ENCODE data around the gene POGK.

The POGK gene

DNA sequence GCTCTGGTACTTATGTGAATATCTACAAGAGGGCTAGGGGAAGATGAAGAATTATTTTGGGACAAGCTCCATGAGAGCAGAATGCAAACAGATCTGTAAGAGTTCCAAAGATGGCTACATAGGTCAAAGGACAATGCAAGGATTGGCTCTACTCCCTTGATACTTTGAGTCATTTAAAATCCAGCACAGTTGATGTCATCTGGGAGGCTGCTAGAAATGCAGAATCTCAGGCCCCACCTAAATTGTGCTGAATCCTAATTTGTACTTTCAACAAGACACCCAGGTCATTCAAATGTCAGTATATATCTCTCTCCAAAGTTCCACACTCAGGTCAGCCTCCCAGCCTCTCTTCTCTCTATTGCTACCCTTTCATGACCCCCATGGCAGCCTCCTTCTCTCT, 60.5 kb downstream of the POGK start:
- no peak for DNase-seq (ENCODE audit: low read depth in 2 of 2, low spot score in 1 of 2)

DNA sequence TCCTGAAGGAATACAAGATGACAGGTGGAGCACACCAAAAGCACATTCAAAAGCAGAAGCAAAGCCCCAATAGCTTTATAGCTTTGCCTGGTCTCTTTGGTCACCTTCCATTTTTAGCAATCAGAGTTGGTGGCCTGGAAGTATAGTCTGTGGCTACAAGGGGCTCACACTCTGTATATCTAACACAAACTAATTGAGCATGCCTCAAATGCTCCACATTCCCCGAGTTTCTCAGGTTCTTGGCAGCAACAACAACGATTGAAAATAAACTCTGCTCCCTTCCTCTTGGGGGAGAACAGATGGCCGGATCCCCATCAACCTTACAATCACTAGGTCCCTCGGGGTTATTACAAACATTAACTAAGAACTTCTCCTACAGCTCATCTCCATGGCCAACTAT, 61.7 kb downstream of the POGK start:
- DNase-seq (ENCODE audit: low read depth in 2 of 2, low spot score in 1 of 2): no peak

DNA sequence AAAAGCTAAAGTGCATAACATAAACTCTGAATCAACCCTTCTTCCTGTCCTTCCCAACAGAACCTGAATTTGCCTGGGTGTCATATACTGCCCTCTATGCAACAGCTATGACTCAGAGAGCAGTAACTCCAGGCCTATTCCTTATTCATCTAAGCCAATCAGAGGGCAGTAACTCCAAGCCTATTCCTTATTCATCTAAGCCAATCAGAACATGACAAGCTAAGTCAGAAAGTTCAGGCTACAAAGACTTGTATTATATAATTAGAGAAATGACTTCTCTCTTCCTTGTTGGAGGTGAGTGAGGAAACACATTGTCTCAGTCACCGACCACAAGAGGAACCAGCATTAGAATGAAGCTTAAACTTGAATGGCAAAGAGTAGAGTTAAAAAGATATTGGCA, 63.0 kb downstream of the POGK start:
- no peak for DNase-seq (ENCODE audit: low read depth in 2 of 2, low spot score in 1 of 2)

DNA sequence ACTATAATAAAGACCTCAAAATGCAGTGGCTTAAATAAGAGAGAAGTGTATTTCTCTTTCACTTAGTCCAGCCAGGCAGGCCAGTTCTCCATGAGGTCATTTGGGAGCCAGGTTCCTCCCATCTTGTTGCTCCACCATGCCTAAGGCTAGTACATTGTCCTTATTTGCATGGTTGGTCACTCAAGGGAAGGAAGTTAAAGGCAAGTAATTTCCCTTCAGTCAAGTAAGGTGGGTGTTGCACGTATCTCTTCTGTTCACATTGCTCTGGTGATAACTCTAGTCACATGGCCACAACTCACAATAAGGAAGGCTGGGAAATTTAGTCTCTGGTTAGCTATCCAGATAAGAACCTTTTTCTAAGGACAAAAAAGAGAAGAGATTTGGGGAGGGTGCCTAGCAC, 64.0 kb downstream of the POGK start:
- no peak for DNase-seq (ENCODE audit: low read depth in 2 of 2, low spot score in 1 of 2)

DNA sequence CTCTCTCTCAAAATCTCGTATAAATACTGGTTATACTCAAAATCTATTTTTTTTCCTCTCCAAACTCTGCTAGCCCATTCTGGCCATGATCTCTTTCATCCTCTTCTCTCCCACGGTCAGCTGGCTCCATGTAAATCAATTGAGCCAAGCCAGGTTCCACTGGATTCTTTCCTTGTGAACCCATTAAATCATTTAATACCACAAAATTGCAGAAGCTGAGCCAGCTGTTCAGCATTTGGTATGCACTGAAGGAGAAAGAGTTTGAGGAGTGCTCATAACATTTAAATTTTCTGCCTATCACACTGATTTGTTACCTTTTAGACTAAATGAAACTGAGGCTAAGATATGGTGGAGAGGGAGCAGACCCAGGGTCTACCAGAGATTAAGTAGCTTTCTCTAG, 65.9 kb downstream of the POGK start:
- no peak for DNase-seq (ENCODE audit: low read depth in 2 of 2, low spot score in 1 of 2)

DNA sequence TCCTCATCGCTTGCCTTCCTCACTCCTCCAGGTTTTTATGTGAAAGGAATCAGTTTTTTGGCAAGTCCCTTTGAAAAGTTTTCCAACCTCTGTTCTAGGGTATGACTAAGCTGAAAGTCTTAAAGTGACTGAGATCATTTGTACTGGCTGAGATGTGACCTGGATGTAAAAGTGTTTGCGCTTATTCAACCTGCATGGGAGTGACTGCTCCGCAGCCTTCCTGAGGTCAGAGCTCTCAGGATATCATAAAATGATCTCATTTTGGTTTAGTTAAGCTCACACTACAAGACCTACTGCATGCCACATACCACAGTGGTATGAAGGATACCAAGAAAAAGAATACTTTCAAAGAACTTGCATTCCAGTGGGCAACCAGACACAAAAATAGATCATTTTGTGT, 66.6 kb downstream of the POGK start:
- no peak for DNase-seq (ENCODE audit: low read depth in 2 of 2, low spot score in 1 of 2)

Measured in stimulated activated CD8-positive, alpha-beta memory T cell treated with anti-CD3 and anti-CD28 coated beads, Interleukin-4, amount 100 ng/mL, for 1 hour (primary cell).